GM19238 (cell line): ENCODE measurements around the gene KIF5C.
"Not testable (repeated sequence)": the region's sequence is repeated elsewhere in the genome, so short reads cannot be mapped to it uniquely, and the experiment has no call there.

Source experiments
- DNase-seq: peaks from one replicate; pipeline ENCODE4 v3.0.0; 2011; ENCODE audit warnings: low spot score; ENCODE audit not compliant: insufficient read length

Gene KIF5C

DNA sequence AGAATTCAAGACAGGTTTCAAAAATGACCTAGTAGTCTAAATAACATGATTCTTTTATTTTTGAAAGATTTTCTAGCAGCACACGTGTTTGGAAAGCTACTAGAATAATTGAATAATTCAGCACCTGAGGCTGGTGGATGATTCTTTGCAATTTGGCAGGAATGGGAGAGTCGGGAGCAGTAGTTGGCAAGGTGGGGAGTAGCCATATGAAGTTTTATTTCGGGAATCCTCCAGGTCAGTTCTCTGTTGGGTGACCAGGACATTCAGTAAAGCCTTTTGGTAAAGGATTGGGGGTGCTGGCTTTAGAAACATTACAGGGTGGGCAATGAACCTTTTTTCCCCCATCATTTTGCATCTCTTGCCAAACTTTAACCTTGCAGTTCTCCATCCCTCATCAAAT lies 88.4 kb downstream of the KIF5C start:
- no peak for DNase-seq

DNA sequence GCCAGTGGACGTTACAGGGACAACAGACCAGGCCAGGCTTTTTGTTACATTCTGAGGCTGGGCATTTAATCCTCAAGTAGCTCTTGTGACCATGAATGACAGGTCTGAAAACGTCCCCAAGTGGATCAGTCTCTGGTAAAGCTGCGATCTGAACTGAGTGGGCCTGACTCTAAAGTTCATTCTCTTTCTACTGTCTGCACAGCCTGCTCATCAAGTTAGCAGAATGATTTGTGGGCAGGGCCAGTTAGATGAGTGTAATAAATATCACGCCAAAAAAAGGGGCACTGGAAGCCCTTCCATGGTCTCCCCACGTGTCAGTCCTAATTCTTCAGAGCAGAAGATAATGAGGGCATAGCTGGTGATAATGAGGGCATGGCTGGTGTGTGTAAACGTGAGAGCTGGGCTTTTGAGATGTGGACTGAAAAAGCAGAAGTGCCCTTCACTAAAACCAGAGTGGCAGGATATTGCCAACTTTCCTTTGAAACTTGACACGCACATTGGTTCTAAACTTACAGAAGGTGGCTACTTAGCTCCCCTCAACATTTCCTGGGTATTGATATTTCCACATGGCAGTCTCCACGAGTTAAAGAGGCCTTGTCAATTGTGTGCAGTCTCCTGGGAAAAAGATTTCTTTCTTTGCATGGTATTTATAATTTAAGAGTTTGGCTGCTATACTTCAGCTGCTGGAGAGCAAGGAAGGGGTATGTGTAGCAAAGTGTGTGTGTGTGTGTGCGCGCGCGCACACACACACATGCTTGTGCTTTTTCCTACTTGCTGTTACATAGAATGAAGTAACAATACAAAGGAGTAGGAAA lies 90.8 kb downstream of the KIF5C start:
- DNase-seq: no peak

DNA sequence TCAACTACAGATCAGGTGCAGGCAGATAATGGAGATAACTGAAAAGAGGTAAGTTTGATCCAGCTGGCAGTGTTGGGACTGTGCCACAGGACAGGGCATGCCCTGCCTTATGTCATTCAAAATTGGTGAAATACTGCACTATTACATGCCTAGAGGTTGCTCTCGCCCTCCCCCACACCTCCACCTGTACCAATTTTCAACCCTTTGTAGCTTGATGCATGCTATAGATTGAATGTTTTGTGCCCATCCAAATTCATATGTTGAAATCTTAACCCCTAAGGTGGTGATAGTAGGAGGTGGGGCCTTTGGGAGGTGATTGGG lies 91.4 kb downstream of the KIF5C start:
- no peak for DNase-seq

DNA sequence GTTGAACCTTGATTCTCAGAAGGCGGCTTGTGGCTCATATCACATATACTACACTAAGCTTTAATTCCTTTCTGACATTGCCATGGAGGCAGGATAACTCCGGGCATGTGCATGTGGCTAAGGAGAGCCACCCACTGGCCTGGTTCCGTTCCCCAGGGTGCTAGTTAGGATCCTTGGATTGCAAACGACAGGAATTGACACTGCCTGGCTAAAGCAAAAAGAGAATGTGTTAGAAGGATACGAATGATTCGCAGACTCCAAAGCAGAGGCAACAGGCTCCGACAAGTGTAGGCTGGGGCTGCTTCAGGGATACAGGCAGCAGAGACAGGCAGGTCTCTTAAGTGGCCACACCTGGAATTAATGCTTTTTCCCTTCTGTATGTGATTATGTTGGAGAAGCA lies 92.0 kb downstream of the KIF5C start:
- no peak for DNase-seq

GRCh38 chr2:148967578-148967977 lies 92.6 kb downstream of the KIF5C start:
- DNase-seq: no peak

- DNase-seq: no peak
Measured at GRCh38 chr2:148968301-148968700, 93.3 kb downstream of the KIF5C start.

GRCh38 chr2:148968776-148969319 lies 93.8 kb downstream of the KIF5C start:
- no peak for DNase-seq

- no peak for DNase-seq
Measured at GRCh38 chr2:148969659-148970061, 94.6 kb downstream of the KIF5C start.

DNA sequence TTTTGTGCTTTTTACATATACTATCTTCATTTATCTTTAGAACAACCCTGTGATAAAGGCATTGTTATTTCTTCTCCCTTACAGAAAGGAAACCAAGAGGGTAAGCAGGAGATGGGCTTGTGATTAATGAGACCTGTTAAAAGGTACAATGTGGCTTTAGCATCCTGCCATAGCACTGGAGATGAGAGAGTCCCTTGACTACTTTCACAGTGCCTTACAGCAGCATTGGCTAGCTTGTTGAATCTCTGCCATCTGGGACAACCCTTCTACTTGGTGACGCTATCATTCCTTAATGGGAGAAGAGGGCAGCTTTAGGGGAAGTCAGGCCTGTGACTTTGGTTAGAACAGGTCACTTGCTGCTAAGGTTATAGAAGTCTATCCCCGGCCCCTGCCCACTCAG lies 95.4 kb downstream of the KIF5C start:
- DNase-seq: no peak

GRCh38 chr2:148971547-148971946 lies 96.5 kb downstream of the KIF5C start:
- no peak for DNase-seq

- DNase-seq: no peak
Measured at GRCh38 chr2:148974095-148974494, 99.1 kb downstream of the KIF5C start.

- DNase-seq: no peak
Measured at GRCh38 chr2:148978026-148978685, 103.1 kb downstream of the KIF5C start.

- no peak for DNase-seq
Measured at GRCh38 chr2:148978706-148979105, 103.7 kb downstream of the KIF5C start.

DNA sequence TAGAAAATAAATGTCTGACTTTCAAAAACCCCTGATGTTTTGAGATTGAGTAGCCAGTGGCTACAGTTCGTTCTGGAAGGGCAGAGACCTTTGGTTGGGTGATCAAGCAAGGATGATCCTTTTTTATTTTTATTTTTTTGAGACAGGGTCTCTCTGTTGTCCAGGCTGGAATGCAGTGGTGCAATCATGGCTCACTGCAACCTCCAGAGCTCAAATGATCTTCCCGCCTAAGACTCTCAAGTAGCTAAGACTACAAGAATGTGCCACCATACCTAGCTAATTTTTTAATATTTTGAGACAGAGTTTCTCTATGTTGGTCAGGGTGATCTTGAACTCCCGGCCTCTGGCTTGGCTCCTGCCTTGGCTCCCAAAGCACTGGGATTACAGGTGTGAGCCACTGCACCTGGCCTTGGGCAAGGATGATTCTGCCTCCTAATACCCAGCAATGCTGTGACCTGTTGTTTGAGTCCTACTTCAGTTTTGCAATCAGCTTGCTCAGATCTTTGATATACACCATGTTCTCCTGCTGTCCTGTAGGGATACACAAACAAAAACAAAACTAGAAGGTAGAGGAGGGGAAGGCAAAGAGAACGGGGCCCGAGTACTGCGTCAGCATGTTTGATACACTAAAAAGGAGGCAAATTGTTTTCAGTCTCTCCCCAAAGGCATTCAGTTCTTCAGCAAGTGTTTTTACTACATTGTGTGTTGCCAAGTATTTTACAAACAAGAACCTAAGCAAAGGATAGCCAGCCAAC lies 104.3 kb downstream of the KIF5C start:
- DNase-seq: no peak

GRCh38 chr2:148979919-148980277 lies 104.9 kb downstream of the KIF5C start:
- DNase-seq: no peak

GRCh38 chr2:148980496-148980895 lies 105.5 kb downstream of the KIF5C start:
- DNase-seq: not testable (repeated sequence)

DNA sequence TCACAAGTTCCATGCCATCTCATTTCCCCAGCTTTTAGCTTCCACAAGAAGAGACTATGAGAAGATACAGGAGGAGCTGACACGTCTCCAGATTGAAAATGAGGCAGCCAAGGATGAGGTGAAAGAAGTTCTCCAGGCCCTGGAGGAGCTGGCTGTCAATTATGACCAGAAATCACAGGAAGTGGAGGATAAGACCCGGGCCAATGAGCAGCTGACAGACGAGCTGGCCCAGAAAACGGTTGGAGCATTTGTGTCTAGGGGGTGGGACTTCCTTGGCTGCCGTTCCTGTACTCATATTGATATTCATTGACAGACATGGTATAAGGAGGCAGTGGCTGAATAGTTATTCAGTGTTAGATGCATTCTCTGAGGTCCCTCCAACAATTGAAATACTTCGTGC lies 106.3 kb downstream of the KIF5C start:
- DNase-seq: no peak

GRCh38 chr2:148981781-148982180 lies 106.8 kb downstream of the KIF5C start:
- DNase-seq: no peak

DNA sequence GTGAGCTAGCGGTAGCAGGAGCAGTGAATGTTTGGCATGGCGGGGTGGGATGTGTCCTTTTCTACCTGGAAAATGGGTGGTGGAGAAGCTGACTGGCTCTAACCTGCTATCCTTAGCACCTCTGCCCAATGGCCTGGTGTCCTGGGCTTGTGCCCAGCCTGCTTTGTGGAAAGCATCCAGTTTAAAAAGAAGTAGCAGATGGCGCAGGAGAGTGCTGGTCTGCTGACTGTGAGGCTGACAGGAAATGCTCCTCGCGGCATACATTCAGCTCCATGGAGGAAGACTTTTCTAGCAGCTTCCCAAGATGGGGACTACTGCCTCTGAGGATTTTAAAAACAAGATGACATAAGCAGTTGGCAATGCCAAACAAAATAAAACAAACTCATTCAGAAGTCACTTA lies 107.3 kb downstream of the KIF5C start:
- no peak for DNase-seq

DNA sequence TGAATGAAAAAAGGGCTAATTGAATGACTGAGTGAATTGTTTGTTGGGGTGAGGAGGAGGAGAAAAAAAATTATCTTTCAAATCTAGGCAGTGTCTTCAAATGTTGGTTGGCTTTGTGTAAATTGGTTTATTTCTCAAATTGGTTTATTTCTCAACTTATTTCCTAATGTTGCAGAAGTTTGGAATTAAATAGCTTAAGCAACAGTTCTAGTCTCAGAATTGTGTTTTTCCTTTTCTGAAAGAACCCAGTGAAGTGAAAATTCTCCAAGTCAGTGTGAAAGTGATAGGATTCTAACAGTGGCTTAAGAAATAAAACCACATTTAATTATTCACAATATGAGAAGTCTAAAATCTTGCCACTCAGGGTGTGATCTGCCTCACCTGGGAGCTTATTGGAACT lies 108.9 kb downstream of the KIF5C start:
- DNase-seq: no peak

DNA sequence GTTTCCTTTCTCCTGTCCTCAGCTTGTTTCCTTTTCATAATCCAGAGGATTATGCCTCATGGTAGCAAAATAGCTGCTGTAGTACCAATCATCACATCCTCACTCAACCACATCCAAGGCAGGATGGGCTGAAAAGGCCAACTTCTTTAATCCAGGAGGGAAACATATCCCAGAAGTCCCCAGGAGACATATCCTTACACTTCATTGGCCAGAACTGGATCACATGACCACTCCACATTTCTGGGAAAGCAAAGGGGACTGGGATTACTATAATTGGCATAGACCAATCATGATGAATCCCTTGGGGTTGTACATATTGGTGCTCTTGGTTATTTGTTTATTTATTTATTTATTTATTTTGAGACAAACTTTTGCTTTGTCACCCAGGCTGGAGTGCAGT lies 109.4 kb downstream of the KIF5C start:
- DNase-seq: no peak

DNA sequence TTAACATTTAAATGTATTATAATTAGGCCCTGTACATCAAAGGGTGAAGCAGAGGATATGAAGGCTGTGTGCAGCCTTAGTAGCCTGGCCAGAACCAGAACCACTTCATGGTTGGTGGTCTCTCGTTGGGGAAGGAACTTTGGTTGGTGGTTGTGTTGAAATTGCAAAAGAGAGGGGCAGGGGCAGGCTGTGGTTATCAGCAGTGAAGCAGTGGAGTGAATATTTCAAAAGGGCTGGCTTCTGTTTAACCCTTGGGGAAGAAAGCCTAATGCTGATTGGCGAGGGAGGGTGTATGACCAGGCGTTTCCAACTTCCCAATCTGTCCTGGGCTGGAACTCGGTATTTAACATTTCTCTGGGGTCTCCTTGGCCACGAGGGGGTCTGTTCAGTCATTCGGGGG lies 112.3 kb downstream of the KIF5C start:
- no peak for DNase-seq
